HG03378 (cell line): ENCODE data around the gene CD63.

Source experiments
- ATAC-seq: cut with Tn5 transposase; IDR thresholded peaks from one replicate; pipeline ENCODE4 v1.9.1; 2021; ENCODE audit warnings: mild to moderate bottlenecking, moderate library complexity; ENCODE audit not compliant: unreplicated experiment

The CD63 gene

DNA sequence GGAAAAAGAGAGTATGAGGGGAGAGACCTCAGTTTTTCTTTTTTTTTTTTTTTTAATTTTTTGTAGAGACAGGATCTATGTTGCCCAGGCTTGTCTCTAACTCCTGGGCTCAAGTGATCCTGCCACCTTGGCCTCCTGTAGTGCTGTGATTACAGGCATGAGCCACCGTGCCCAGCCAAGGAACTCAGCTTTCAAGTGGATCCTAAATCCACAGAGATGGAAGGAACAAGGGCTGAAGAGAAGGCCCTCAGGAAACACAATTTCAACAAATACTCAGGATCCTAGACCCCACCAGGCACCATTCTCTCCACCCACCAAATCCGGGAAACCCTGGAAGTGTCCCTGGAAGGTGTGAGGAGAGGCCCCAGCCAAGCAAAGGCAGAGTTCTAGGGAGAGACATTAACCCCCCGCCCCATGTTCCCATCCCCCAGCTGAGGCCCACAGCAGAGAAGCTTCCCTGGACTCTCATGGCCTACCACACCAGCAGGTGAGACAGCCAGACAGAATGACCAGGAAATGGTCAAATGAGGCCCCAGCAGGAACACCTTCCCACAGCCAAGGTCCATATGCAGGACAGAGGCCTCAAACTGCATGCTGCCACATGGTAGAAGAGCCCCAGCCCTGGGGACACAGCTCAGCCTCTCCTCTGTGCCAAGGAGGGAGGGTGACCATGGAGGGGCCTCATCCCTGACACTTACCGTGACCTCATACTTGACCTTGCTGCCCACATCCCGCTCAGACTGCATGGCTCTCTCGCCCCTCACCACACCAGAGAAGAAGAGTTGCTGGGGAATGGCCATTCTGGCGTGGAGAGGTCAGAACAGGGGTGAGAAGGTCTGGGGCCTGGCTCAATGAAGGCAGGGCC lies 35.3 kb downstream of the CD63 start:
- ATAC-seq = no peak

DNA sequence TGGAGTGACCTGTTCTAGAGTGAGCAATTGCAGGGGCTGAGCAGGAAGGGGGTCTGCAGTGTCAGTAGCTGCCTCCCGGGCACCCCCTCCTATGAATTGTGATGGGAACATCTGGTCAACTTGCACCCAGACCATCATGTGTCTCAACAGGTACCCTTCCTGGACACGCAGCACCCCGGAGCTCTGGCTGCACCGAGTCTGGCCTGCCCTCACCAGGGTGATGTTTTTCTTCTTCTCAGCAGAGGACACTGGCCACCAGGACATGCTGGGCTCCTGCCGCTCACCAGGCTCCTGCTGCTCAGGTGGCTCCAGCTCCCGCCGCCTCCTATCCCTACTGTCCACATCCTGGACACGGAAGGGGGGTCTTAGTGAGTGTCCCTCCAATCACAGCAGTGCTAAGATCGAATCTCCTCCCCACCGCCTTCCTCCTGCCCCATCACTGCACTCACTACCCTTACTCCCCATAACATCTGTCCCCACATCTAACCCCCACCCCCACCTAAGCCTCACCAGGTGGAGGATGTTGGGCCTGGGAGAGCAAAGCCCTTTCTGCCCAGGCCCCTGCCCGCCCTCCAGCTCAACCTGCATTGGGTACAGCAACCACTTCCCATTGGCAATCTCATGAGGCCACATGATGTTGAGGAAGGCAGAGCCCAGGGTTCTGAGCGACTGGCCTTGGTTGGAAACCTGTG lies 36.0 kb downstream of the CD63 start:
- ATAC-seq = no peak

DNA sequence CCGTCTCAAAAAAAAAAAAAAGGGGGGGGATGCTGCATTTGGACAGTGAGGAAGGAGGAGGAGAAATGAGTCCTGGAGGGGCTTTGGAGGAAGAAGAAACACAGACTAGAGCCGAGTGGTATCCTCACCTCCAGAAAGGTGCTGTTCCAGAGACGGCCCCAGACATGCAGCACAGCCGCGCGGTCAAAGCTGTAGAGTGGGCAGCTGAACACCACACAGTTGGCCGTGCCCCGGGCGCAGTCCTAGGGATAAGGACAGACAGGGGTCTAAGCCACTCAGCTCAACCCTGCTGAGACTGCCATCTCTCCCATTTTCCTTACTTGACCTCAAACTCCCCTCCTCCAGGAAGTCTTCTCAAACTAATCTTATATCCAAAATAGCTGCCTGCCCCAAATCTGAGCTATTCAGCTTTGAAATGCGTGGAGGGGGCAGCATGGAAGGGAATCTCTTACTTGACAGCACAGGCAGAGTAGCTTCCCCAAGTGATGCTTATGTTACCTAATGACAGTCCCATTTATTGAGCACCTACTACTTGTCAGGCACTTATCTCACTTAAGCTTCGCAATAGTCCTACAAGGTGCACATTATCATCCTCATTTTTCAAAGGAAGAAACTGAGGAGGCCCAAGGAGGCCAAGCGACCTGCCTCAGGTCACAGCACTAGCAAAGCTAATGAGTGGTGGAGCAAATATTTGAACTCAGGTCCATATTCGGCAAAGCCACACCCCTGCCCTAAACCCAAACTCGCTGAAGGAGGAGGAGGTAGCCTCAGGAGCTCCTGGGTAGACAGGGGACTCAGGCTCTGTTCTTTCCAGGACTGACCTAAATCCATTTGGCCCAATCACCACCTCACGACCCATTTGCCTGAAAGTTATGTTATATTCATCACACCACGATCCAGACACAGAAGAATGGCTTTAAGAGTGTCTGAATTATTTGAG lies 39.8 kb downstream of the CD63 start:
- ATAC-seq = no peak

DNA sequence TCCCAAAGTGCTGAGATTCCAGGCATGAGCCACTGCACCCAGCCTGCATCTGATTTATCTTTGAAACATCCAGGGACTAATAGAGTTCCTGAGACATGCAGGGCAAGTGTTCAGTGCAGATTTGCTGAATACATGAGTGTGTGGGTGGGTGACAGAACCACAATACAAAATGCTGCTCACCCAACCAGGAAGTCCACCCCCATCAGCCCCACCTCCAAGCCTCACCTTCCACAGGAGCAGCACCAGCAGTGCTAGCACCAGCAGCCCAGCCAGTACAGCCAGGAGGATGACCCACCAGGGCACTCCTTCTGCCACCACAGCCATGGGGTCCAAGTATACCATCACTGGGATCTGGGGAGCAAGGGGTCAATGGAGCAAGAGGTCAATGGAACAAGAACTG lies 41.1 kb downstream of the CD63 start:
- peak; percentile 74 for ATAC-seq

DNA sequence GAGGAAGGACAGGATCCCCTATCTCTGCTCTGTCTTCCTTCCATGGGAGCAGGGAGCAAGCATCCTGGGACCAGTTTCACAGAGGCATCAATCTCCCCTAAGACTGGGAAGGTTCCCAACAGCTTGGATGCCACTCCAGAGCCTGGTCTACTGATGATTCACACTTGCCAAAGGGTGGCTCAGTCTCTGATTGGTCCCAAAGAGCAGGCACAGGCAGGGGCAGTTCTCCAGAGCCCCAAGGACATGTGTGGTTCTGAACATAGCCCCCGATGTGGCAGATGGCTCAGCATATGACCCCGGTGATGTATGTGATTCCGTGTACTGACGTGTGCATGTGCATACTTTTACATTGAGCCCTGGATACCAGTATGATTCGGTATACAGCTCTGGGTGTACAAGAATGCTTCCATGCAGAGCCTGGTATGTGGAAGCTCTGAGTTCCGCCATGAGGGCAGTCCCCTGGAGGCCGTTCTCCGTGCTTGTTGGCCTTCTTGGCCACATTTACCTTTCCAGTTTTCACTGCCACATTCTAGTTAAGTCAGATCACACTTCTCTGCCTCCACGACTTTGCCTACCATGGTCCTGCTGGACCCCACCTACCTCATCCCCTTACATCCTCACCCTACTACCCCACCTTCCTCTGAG lies 42.3 kb downstream of the CD63 start:
- ATAC-seq = no peak

DNA sequence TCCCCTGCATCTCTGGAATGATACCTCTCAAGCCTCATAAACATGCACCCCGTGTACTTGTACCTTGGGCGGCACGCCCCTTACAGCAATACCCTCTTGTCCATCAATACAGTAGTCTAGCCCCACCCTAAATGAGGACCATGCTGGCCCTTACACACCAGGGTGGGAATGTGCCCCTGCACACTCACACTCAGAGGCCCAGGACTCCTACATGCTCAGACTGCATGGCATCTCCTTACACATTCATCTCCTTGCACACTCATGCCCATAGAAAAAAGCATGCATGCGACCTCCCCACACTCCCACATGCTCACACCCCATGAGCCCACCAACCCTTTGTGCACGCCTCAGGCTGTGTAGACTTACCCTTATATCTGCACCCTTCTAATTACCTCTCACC lies 43.1 kb downstream of the CD63 start:
- no peak for ATAC-seq

DNA sequence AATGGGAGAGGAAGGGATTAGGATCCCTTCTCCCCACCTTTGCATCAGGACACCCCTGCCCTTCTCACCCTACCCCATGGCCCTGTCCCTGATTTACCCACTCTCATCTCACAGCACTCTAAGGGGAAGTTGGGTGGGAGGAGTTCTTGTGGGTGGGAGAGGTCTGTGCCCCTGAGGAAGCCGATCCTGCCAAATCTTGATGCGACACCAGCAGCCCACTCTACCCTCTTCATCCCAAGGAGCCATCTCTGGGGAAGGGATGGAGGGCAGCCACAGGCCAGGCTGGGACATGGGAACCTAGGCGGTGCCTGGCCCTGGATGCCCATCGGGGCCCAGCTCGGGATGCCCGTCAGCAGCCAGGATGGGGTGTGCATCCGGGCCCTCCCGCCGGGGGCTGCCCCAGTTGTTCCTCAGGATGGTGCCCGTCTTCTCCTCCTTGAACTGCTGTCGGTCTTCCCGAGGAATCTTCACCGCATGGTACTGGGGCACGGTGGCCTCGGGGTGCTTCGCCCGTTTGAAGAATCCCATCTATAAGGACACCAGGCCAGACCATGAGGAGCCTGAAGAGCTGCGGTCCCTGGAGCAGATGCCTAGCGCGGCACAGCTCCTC lies 43.9 kb downstream of the CD63 start:
- ATAC-seq = no peak

DNA sequence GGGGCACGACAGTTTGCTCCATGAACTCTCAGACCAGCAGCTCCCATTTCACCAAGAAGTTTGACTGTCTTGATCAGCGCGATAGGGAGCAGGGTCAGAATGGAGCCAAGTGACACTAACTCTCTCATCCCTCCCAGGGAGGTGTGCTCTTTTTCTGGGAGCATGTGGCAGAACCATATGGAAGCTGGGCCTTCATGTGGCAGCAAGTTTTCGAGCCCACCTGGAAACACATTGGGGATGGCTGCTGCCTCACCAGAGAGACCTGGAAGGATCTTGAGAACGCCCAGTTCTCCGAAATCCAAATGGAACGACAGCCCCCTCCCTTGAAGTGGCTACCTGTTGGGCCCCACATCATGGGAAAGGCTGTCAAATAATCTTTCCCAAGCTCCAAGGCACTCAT lies 45.1 kb downstream of the CD63 start:
- no peak for ATAC-seq

DNA sequence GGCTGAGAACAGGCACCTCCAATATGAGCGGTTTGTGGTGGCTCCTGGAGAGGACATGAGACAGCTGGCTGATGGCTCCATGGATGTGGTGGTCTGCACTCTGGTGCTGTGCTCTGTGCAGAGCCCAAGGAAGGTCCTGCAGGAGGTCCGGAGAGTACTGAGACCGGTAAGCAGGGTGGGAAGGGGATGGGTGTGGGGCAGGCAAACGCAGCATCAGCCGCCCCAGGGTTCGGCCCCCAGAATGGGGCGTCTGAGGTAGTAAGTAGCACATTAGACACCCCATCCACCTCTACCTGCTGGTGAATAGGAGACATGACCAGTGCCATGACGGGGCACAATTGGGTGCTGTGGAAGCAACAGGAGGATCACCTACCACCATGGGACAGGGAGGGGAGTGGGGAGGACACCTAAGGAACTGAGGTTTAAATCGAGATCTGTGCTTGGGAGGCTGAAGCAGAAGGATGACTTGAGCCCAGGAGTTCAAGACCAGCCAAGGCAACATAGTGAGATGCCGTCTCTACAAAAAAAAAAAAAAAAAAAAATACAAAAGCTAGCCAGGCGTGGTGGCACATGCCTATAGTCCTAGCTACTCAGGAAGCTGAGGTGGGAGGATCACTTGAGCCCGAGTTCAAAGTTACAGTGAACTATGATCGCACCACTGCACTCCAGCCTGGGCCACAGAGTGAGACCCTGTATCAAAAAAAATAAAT lies 46.6 kb downstream of the CD63 start:
- no peak for ATAC-seq

DNA sequence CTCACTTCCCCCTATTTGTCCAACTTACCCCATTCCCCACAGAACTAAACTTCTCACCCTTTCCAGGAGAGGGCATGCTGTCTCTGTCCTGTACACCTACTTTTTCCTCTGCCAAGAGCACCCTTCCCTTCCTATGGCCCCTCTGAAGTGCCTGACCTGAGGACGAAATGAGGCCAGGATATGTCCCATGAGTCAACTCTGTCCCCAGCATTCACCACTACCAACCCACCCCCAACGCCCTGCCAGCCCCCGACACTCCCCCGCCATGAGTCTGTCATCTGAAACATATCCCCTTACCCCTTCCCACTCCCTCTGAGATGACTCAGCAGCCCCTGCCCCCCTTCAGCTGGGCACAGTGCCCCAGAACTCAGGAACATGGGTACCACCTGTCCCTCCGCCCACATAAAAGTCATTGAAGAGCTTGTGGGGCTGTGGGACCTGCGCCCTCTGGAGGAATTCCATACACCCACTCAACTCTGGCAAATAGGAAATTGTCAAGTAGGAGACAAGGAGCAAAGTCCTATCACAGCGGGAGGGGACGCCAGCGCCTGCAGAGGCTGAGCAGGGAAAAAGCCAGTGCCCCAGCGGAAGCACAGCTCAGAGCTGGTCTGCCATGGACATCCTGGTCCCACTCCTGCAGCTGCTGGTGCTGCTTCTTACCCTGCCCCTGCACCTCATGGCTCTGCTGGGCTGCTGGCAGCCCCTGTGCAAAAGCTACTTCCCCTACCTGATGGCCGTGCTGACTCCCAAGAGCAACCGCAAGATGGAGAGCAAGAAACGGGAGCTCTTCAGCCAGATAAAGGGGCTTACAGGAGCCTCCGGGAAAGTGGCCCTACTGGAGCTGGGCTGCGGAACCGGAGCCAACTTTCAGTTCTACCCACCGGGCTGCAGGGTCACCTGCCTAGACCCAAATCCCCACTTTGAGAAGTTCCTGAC lies 47.4 kb downstream of the CD63 start:
- no peak for ATAC-seq

DNA sequence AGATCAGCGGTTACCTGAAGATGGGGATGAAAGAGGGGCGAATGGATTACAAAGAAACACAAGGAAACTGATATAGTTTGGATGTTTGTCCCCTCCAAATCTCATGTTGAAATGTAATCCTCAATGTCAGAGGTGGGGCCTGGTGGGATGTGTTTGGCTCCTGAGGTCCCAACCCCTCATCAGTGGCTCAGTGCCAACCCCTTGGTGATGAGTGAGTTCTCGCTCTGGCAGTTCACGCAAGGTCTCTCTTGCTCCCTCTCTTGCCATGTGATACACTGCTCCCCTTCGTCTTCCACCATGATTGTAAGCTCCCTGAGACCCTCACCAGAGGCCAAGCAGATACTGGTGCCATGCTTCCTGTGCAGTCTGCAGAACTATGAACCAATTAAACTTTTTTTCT lies 49.1 kb downstream of the CD63 start:
- no peak for ATAC-seq

DNA sequence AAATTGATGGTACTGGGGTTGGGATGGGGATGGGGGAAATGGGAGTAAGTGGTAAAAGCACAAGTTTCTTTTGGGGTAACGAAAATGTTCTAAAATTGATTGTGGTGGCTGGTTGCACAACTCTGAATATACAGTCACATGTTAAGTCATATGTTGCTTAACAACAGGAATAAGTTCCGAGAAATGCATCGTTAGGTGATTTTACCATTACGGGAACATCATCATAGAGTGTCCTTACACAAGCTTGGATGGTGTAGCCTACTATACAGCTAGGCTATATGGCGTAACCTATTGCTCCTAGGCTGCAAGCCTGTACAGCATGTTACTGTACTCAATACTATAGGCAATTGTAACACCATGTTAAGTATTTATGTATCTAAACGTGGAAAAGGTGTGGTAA lies 52.1 kb downstream of the CD63 start:
- no peak for ATAC-seq

DNA sequence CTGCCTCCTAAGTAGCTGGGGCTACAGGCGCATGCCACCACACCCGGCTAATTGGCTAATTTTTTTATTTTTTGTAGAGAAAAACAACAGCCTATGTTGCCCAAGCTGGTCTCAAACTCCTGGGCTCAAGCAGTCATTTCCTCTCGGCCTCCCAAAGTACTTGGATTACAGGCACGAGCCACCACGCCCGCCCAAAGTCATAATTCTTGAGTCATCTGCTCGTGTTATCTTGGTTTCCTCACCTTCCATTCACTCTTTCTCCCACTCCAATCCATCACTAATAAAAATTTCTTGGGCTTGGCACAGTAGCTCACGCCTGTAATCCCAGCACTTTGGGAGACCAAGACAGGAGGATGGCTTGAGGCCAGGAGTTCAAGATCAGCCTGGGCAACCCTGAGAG lies 53.1 kb downstream of the CD63 start:
- no peak for ATAC-seq
